Activated CD8-positive, alpha-beta memory T cell treated with anti-CD3 and anti-CD28 coated beads, Interleukin-2, amount 10 ng/mL, durations not matched to agents 7 days and 5 days (primary cell): ENCODE measurements around the gene LIF. TPM values are rescaled to one million over a fixed set of nuclear protein-coding genes. Genes with fewer than 3 reads are reported as not detected.
A peak's percentile ranks its signal among the peaks of the same experiment; 100 is the strongest.

Experiments used
- ATAC-seq: fragments of 150-1000 bp; cut with Tn5 transposase; one replicate; pipeline ENCODE4 v1.10.0; 2021; ENCODE audit warnings: moderate library complexity
- CTCF ChIA-PET: fragments of 350-600 bp; sonication (Branson Sonifier 250); formaldehyde crosslinking; loops from one replicate; lab custom pipeline; 2021; ENCODE audit warnings: antibody characterized with exemption; lab: Charles Lee
- DNase-seq: peaks from one replicate; pipeline ENCODE4 v3.0.0-alpha.2; 2020
- H3K27ac Mint-ChIP-seq: one replicate; pipeline ENCODE4 v1.8.0; 2021; ENCODE audit warnings: mild to moderate bottlenecking, mixed read lengths
- H3K27me3 Mint-ChIP-seq: one replicate; pipeline ENCODE4 v1.8.0; 2021; ENCODE audit warnings: mixed read lengths
- H3K36me3 Mint-ChIP-seq: one replicate; pipeline ENCODE4 v1.8.0; 2021; ENCODE audit warnings: mild to moderate bottlenecking, mixed read lengths
- H3K4me1 Mint-ChIP-seq: one replicate; pipeline ENCODE4 v1.8.0; 2021; ENCODE audit warnings: mixed read lengths
- H3K4me3 Mint-ChIP-seq: one replicate; pipeline ENCODE4 v1.8.0; 2021; ENCODE audit warnings: mild to moderate bottlenecking, moderate library complexity, mixed read lengths
- H3K9me3 Mint-ChIP-seq: one replicate; pipeline ENCODE4 v1.8.0; 2022; ENCODE audit warnings: low read depth, mixed read lengths
- total RNA-seq, 2 experiments: library from RNA; stranded (reverse); gene quantifications; one replicate each; pipeline ENCODE4 v1.2.3, GENCODE V29; 2021

The LIF gene
- total RNA-seq, 2 experiments from 2014 or later = 107 to 304 TPM

DNA sequence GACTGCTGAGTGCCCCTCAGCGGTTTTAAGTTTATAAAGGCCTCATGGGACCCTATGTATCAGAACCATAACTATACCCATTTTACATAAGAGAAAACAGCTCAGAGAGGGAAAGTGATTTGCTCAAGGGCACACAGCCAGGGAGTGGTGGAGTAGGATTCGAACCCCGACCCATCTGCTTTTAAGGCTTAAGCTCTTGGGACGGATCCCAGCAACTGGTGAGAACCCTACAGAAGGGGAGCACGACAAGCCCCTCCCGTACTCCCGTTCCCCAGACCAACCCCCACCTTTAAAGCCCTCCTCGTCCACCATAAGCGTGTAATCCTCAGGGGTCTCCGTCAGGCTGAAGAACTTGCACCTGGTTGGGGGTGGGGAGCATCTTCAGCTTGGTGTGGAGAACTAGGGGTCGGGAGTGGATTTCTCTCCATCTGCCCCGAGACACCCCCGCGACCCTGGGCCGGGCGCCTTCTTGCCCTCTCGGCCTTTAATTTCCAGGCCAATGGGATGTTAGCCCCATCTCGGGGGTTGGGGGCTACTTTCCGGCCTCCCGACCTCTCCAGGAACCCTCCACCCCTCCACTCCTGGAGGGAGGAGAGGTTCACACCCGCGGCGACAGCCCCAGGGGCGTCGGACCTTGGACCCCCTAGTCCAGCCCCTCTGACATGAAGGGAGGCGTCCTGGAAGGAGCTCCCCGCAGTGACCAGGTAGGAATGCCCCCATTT is 42.0 kb upstream of the LIF start:
- H3K4me3 Mint-ChIP-seq = peak overlapping the region; percentile 74
- H3K9me3 Mint-ChIP-seq = no peaks in the 10 kb centered on the region
- DNase-seq (no peak), ATAC-seq (no peak)
- peaks cover 58% of the 10 kb centered on the region for H3K4me1 Mint-ChIP-seq
- peaks cover 2% of the 10 kb centered on the region for H3K36me3 Mint-ChIP-seq
- no peaks in the 10 kb centered on the region for H3K27me3 Mint-ChIP-seq
- CTCF ChIA-PET = interaction anchor here (0.8 to 11.4 kb wide), 47 partner anchors 9 to 663 kb away, joined by 3 to 508 read pairs (median 6); partner anchors contain the start of genes CCDC157, LIF, MTFP1 and RNF215
- H3K27ac Mint-ChIP-seq = peak overlapping the region; percentile 65

DNA sequence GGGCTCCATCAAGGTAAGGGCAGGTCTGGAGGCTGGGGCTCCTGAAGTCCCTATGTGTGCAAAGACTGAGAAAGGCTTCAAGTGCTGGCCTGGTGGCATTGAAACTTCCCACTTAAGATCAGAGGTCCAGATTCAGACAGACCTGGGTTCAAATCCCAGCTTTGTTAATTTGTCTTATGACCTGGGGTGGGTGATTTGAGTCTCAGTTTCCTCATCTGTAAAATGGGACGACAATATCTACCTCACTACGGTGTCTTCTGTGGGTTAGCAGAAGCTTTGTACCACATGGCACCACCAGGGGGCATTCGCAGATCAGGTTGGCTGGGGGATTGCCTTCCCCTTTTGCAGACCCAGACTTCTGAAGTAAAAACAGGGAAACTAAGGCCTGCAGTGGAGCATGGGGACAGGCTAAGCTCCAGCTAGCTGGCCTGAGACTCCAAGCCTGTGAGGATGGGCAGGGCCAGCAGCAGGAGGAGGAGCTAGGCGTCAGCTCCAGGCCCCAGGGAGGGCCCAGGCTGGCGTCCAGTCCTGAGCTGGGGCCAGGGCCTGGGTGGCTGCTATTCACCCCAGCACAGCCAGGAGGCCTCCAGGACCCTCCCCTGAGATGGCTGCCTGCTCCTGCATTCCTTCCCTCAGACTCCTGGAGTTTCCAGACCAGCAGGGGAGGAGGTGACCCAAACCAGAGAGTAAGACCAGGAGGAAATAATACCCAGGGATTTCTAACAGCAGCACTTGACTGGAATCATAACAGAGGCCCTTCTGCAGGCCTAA is 41.3 kb upstream of the LIF start:
- CTCF ChIA-PET = interaction anchor here (0.6 to 11.4 kb wide), 48 partner anchors 8 to 662 kb away, joined by 3 to 508 read pairs (median 5); partner anchors contain the start of genes CCDC157, LIF, MTFP1 and RNF215
- H3K9me3 Mint-ChIP-seq = no peaks in the 10 kb centered on the region

DNA sequence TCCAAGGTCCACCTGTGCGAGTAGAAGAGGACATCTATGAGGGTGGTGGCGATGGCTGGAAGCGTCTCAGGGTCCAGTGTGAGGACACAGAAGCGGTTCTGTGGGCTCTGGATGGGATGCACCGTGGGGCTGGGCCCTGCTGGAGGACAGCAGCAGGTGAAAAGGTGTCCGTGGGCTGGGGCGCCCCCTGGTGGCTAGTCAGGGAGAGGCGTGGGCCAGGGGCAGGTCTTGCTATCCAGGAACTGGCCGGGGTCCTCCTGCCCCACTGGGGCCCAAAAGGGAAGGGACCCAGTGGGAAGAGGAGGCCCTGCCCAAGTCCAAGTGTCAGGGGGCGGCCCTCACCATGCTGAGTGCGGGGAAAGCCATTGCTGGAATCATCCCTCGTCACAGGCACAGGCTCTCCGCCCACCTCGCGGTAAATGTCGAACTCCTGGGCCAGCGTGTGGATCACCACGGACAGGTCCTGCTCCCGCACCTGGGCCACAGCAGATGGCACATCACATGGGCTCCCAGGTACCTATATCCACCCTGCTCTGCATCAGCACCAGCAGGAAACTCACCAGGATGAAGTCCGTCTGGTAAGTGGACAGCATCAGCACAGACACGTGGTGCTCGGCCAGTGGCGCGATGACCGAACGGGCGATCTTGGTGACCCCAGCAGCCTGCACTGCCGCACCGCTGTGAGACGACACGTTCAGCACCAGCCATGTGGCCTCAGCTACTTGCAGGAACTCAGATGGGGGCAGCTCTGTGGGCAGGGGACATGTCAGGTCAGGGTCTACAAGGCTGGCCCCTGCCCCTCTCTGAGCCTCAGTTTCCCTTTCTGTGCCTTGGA is 40.5 kb upstream of the LIF start:
- Mint-ChIP-seq H3K9me3 (no peaks in the 10 kb centered on the region), H3K36me3 (no peaks in the 10 kb centered on the region), H3K4me3 (no peak overlapping the region), H3K27ac (peak overlapping the region; percentile 56), H3K4me1 (peaks cover 73% of the 10 kb centered on the region), H3K27me3 (no peaks in the 10 kb centered on the region)
- peak; percentile 91 for DNase-seq
- CTCF ChIA-PET = interaction anchor here (0.6 to 11.4 kb wide), 49 partner anchors 9 to 315 kb away, joined by 3 to 508 read pairs (median 6); partner anchors contain the start of genes CCDC157, LIF, MTFP1 and RNF215
- ATAC-seq = peak; percentile 28

More for the DNA sequence above, 41.3 kb upstream of the LIF start:
- H3K27me3 Mint-ChIP-seq = no peaks in the 10 kb centered on the region
- peak; percentile 94 for DNase-seq
- peak; percentile 27 for ATAC-seq
- peak overlapping the region; percentile 74 for H3K4me3 Mint-ChIP-seq
- peak overlapping the region; percentile 65 for H3K27ac Mint-ChIP-seq
- peaks cover 65% of the 10 kb centered on the region for H3K4me1 Mint-ChIP-seq
- no peaks in the 10 kb centered on the region for H3K36me3 Mint-ChIP-seq

DNA sequence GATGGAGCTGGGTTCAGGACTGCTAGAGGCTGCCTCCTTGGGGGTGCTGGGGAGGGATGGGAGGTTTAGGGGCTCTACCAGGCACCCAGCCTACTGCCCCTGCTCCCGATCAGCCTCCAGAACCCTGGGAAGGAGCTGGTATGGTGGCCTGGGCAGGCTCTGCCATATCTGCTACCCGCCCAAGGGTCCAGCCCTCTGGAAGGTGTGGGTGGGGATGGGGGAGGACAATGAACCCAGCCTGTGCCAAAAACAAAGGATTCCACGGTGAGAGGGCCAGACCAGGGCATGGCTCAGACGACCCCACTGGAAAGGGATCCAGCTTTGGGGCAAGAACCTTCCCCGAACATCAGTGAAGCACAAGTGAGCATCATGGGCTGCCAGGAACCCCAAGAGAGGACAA is 39.8 kb upstream of the LIF start:
- no peak for DNase-seq
- H3K4me1 Mint-ChIP-seq = peaks cover 72% of the 10 kb centered on the region
- H3K27me3 Mint-ChIP-seq = no peaks in the 10 kb centered on the region
- H3K27ac Mint-ChIP-seq = peak overlapping the region; percentile 56
- H3K4me3 Mint-ChIP-seq = no peak overlapping the region
- no peaks in the 10 kb centered on the region for H3K9me3 Mint-ChIP-seq
- no peak for ATAC-seq
- H3K36me3 Mint-ChIP-seq = no peaks in the 10 kb centered on the region
- CTCF ChIA-PET = interaction anchor here (0.7 to 11.4 kb wide), 17 partner anchors 9 to 180 kb away, joined by 3 to 508 read pairs (median 6); partner anchors contain the start of genes CCDC157, MTFP1, RNF215 and SEC14L2

DNA sequence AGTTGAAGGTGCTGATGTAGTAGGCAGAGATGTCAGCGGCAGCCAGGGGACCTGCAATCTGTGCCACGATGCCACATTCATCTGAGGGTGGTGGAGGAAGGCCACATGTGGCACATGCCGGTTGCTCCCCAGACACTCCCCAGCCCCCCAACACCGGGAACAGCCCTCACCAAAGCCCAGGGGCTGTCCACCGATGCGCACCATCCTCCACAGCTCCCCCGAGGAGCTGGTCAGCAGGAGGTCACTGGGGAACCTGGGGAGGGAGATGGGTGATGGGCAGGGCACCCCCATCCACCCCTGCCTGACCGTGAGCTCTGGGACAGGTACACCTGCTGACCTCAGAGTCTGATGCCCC is 39.3 kb upstream of the LIF start:
- H3K4me3 Mint-ChIP-seq = no peak overlapping the region
- H3K4me1 Mint-ChIP-seq = peaks cover 69% of the 10 kb centered on the region
- ATAC-seq (no peak), DNase-seq (no peak)
- H3K9me3 Mint-ChIP-seq = no peaks in the 10 kb centered on the region
- H3K36me3 Mint-ChIP-seq = no peaks in the 10 kb centered on the region
- CTCF ChIA-PET = interaction anchor here (0.7 to 11.4 kb wide), 16 partner anchors 8 to 179 kb away, joined by 3 to 508 read pairs (median 4); partner anchors contain the start of genes CCDC157, MTFP1, RNF215 and SEC14L2
- no peaks in the 10 kb centered on the region for H3K27me3 Mint-ChIP-seq
- no peak overlapping the region for H3K27ac Mint-ChIP-seq

DNA sequence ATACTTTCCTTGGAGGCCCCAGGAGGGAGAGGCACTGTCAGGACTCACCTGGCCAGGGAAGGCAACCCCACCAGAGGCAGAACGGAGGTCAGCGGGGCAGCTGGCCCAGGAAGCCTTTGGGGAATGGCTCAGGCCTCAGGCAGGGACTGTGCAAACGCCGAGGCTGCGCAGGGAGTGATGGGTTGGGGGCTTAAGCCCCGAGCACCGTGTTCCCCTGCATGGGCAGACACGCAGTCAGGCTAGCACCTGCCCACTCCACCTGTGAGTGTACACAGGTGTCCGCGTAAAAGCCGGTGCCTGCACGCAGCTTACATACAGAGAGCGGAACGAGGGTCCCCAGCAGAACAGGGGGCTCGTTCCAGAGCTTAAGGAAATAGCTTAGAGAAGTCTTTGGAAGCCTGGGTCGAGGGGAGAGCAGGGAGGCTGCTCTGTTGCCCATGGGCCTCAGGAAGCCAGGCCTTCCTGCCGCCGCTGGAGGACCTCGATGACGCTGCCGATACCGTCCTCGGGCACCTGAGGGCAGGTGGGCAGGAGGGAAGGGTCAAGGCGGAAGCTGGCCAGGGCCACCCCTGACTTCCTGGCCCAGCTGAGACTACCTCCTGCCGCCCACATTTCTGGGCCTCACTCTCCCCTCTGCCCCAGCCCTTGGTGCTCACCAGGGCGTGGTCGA is 38.8 kb upstream of the LIF start:
- no peaks in the 10 kb centered on the region for H3K36me3 Mint-ChIP-seq
- CTCF ChIA-PET = interaction anchor here (1.0 to 11.4 kb wide), 13 partner anchors 8 to 179 kb away, joined by 3 to 508 read pairs (median 7); partner anchors contain the start of genes CCDC157, MTFP1, RNF215 and SEC14L2
- H3K27ac Mint-ChIP-seq = no peak overlapping the region

DNA sequence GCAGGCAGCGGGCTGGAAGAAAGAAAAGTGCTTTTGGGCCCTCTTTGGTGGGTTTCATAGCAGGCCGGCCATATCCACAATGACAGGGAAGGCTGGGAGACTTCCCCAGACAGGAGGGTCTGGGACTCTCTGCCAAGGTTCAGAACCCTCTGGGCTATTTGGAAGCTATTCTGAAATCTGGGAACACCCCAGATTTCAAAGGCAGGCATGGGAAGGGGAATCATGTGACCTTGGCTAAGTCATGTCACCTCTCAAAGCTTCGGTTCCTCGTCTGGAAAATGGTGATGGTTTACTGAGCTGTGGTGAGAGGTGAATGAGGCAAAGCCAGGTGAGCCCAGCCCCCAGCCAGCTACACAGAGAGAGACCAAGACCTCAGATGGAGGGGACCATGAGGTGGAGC is 38.1 kb upstream of the LIF start:
- CTCF ChIA-PET = interaction anchor here (1.3 to 11.4 kb wide), 7 partner anchors 16 to 178 kb away, joined by 3 to 508 read pairs (median 41); partner anchors contain the start of genes CCDC157, MTFP1, RNF215 and SEC14L2
- Mint-ChIP-seq H3K4me1 (peaks cover 62% of the 10 kb centered on the region), H3K36me3 (no peaks in the 10 kb centered on the region)

More for the DNA sequence above, 38.8 kb upstream of the LIF start:
- no peak for ATAC-seq
- no peak for DNase-seq
- peaks cover 66% of the 10 kb centered on the region for H3K4me1 Mint-ChIP-seq
- H3K4me3 Mint-ChIP-seq = no peak overlapping the region
- no peaks in the 10 kb centered on the region for H3K9me3 Mint-ChIP-seq
- H3K27me3 Mint-ChIP-seq = no peaks in the 10 kb centered on the region

DNA sequence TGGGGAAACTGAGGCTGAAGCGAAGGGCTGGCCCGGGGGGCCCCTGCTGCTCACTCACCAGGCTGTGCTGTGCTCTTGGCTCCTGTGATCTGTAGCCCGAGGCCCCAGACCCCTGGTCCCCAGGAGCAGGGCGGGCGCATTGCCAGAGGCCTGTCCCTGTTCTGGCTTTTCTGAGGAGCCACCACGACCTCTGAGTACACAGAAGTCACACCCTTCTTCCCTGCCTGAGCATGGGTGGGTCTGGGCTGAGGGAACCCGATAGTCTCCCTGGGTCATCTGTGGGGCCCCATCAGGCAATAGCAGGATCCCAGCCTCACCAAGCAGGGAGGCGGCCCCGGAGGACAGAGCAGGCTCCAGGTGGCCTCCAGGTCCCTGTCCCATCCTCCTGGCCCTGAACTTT is 37.6 kb upstream of the LIF start:
- Mint-ChIP-seq H3K9me3 (no peaks in the 10 kb centered on the region), H3K27me3 (no peaks in the 10 kb centered on the region), H3K4me1 (peaks cover 66% of the 10 kb centered on the region), H3K36me3 (no peaks in the 10 kb centered on the region), H3K27ac (peak overlapping the region; percentile 25), H3K4me3 (peak overlapping the region; percentile 62)
- DNase-seq (no peak), ATAC-seq (no peak)
- CTCF ChIA-PET = interaction anchor here (0.7 to 11.4 kb wide), 7 partner anchors 16 to 895 kb away, joined by 3 to 508 read pairs (median 41); partner anchors contain the start of genes MTFP1, RNF215 and SEC14L2

More for the DNA sequence above, 38.1 kb upstream of the LIF start:
- Mint-ChIP-seq H3K9me3 (no peaks in the 10 kb centered on the region), H3K4me3 (no peak overlapping the region), H3K27ac (peak overlapping the region; percentile 25), H3K27me3 (no peaks in the 10 kb centered on the region)
- ATAC-seq (no peak), DNase-seq (no peak)

DNA sequence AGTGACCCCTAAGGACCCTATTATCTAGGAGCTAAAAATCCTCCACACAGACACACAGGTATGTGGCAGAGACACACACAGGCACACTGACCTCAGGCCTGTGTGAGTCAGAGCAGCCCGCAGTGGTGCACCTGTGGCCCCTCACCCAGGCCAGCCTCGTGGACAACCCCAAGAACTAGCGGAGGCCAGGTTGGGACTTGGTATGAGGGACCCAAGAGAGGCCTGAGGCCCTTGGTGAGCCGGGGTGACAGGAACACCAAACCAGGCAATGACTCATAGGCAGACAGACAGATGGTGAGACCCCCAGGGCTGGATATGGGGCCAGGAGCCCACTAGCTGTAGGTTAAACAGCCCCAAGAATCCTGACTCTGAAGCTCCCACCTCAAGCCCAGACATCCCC is 36.8 kb upstream of the LIF start:
- DNase-seq (no peak), ATAC-seq (no peak)
- peaks cover 1% of the 10 kb centered on the region for H3K36me3 Mint-ChIP-seq
- H3K27ac Mint-ChIP-seq = peak overlapping the region; percentile 67
- H3K9me3 Mint-ChIP-seq = no peaks in the 10 kb centered on the region
- peak overlapping the region; percentile 62 for H3K4me3 Mint-ChIP-seq
- H3K27me3 Mint-ChIP-seq = no peaks in the 10 kb centered on the region
- peaks cover 69% of the 10 kb centered on the region for H3K4me1 Mint-ChIP-seq
- CTCF ChIA-PET = interaction anchor here (0.7 to 11.4 kb wide), 8 partner anchors 16 to 894 kb away, joined by 3 to 508 read pairs (median 6); partner anchors contain the start of genes RNF215 and SEC14L2

DNA sequence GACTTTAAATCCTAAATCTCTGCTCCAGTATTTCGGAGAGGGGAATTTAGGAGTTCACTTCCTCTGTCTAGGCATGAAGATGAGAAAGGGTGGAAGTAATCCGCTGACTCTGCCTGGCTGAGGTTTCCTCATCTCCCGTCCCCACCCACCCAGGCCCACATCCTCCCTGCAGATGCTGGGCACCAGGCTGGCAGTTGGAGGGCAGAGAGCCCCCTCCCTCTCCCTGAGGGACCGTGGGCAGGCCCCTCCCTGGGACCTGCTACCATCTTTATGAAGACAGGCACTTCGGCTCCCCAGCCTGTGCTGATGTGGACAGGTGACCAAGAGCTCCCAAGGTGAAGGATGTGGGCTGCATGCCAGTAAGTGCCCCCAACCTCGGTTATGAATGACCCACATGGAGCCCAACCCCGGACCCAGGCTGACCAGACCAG is 36.1 kb upstream of the LIF start:
- Mint-ChIP-seq H3K27ac (peak overlapping the region; percentile 67), H3K4me3 (peak overlapping the region; percentile 62), H3K36me3 (peaks cover 1% of the 10 kb centered on the region), H3K4me1 (peaks cover 68% of the 10 kb centered on the region), H3K27me3 (no peaks in the 10 kb centered on the region), H3K9me3 (no peaks in the 10 kb centered on the region)
- DNase-seq (no peak), ATAC-seq (no peak)
- CTCF ChIA-PET = interaction anchor here (1.4 to 11.4 kb wide), 6 partner anchors 15 to 183 kb away, joined by 3 to 508 read pairs (median 24); partner anchors contain the start of genes RNF215 and SEC14L2

DNA sequence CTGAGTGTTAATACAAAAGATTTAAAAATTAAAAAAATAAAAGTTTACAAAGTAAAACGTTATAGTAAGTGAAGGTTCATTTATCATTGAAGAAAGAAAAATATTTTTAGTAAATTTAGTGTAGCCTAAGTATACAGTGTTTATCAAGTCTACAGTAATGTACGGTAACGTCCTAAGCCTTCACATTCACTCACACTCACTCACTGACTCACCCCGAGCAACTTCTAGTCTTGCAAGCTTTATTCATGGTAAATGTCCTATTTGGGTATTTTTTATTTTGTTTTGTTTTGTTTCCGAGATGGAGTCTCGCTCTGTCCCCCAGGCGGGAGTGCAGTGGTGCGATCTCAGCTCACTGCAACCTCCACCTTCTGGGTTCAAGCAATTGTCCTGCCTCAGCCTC is 33.9 kb upstream of the LIF start:
- H3K27ac Mint-ChIP-seq = no peak overlapping the region
- no peak for DNase-seq
- no peaks in the 10 kb centered on the region for H3K9me3 Mint-ChIP-seq
- H3K27me3 Mint-ChIP-seq = no peaks in the 10 kb centered on the region
- H3K36me3 Mint-ChIP-seq = peaks cover 5% of the 10 kb centered on the region
- no peak for ATAC-seq
- H3K4me3 Mint-ChIP-seq = no peak overlapping the region
- CTCF ChIA-PET = interaction anchor here (1.1 to 4.1 kb wide), 7 partner anchors 10 to 173 kb away, joined by 3 to 20 read pairs (median 7); partner anchors contain the start of gene OSM
- H3K4me1 Mint-ChIP-seq = peaks cover 68% of the 10 kb centered on the region
